Hepatocyte (in vitro differentiated cells): Measurements from ENCODE around the gene MRO. TPM values are rescaled to one million over a fixed set of nuclear protein-coding genes. Genes with fewer than 3 reads are reported as not detected.
A peak's percentile ranks its signal among the peaks of the same experiment; 100 is the strongest.

Experiments
- DNase-seq: peaks from one replicate; pipeline ENCODE4 v3.0.0-alpha.2; 2016; ENCODE audit warnings: low spot score
- H2AFZ ChIP-seq: fragments of 200-600 bp; sonication (generic); 2 replicates; pipeline ENCODE4 v1.6.0; 2016; ENCODE audit warnings: antibody characterized with exemption, mild to moderate bottlenecking
- H3K27ac ChIP-seq: fragments of 200-600 bp; sonication (generic); 2 replicates; pipeline ENCODE4 v1.5.1; 2016; ENCODE audit warnings: mild to moderate bottlenecking
- H3K27me3 ChIP-seq: fragments of 200-600 bp; sonication (generic); 2 replicates; pipeline ENCODE4 v1.6.1; 2016
- H3K36me3 ChIP-seq: fragments of 200-600 bp; sonication (generic); replicated peaks from 2 replicates; pipeline ENCODE4 v1.5.1; 2016; ENCODE audit warnings: low read depth; ENCODE audit not compliant: insufficient read depth
- H3K4me1 ChIP-seq: fragments of 200-600 bp; sonication (generic); 2 replicates; pipeline ENCODE4 v1.5.1; 2016; ENCODE audit warnings: mild to moderate bottlenecking, moderate library complexity; ENCODE audit not compliant: insufficient read depth
- H3K4me2 ChIP-seq: fragments of 200-600 bp; sonication (generic); 2 replicates; pipeline ENCODE4 v1.6.0; 2016
- H3K4me3 ChIP-seq: fragments of 200-600 bp; sonication (generic); 2 replicates; pipeline ENCODE4 v1.5.1; 2016; ENCODE audit warnings: mild to moderate bottlenecking
- H3K79me2 ChIP-seq: fragments of 200-600 bp; sonication (generic); 2 replicates; pipeline ENCODE4 v1.6.0; 2017; ENCODE audit warnings: mild to moderate bottlenecking
- H3K9me2 ChIP-seq: fragments of 200-600 bp; sonication (generic); replicated peaks from 2 replicates; pipeline ENCODE4 v1.6.0; 2017; ENCODE audit warnings: mild to moderate bottlenecking; ENCODE audit not compliant: insufficient read depth
- H3K9me3 ChIP-seq: fragments of 200-600 bp; sonication (generic); 2 replicates; pipeline ENCODE4 v1.5.1; 2016; ENCODE audit warnings: low read depth, mild to moderate bottlenecking
- H4K20me1 ChIP-seq: fragments of 200-600 bp; sonication (generic); 2 replicates; pipeline ENCODE4 v1.6.0; 2016; ENCODE audit warnings: mild to moderate bottlenecking; ENCODE audit not compliant: insufficient read depth, poor library complexity, severe bottlenecking
- EZH2 ChIP-seq: fragments of 200-600 bp; sonication (generic); IDR thresholded peaks from 2 replicates; pipeline ENCODE4 v1.6.1; 2016; ENCODE audit warnings: antibody characterized with exemption, mild to moderate bottlenecking, borderline replicate concordance
- EZH2phosphoT487 ChIP-seq: fragments of 200-600 bp; sonication (generic); IDR thresholded peaks from one replicate; pipeline ENCODE4 v1.6.1; 2018; ENCODE audit warnings: antibody characterized with exemption, mild to moderate bottlenecking, low read depth, moderate library complexity; ENCODE audit not compliant: unreplicated experiment, severe bottlenecking
- WGBS: methylation state at CpG from one replicate; pipeline ENCODE4 v1.1.6; 2016; ENCODE audit warnings: low lambda C conversion rate; ENCODE audit errors: missing lambda C conversion rate; 5-methylcytosine and 5-hydroxymethylcytosine counted together
- polyA plus RNA-seq: library from polyadenylated mRNA; unstranded; fragments of >200 nt; fragmentation: Nextera tagmentation; extraction: Ambion mirVana; gene quantifications from 2 replicates; pipeline ENCODE4 v1.2.1, GENCODE V29; 2016
- total RNA-seq: library from RNA; depleted of rRNA; stranded (reverse); fragments of >200 nt; gene quantifications from 2 replicates; pipeline ENCODE4 v1.2.3, GENCODE V29; 2014
- TF ChIP-seq, protein P1 (sequence below): fragments of 200-600 bp; sonication (generic); IDR thresholded peaks from 2 replicates; pipeline ENCODE4 v1.5.1; 2016; ENCODE audit warnings: antibody characterized with exemption, mild to moderate bottlenecking; ENCODE audit not compliant: poor library complexity

MRO gene
- total RNA-seq: 2.0 and 3.1 TPM in 2 replicates
- 1.2 and 1.3 TPM in 2 replicates for polyA plus RNA-seq

DNA sequence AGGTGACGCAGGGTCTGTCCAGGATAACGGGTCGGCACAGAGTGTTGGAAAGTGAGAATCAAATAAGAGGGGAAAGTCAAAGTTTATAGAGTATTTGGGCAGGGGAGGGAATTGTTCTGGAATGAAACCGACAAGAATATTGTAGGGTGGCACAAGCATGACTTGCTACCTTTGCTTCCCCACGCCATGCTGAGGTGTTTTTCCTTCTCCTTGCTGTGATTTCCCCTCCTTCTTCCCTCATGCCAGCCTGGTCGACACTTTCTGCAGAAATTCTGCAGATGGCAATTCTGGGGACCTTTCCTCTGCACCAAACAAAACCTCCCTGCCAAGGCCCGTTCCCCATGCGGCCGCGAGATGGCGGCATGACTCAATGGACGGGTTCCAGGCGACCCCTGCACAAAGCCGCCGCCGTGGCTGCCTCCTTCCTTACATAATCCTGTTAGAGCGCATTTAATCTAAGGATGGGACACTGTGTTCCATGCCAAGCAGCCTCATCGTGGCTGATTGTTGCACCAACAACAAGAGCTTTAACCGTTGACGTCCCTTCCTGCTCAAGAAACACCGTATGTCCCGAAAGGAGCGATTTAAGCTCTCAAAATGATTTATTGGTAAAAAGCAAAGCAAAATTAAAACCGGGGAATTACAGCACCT is at the start of gene MRO:
MRO (minus strand) TSS at position 289 of the 651 bp plus-strand sequence. CDS start 10,616 bp downstream, outside the sequence.
- Histone ChIP-seq H3K4me1 (peaks cover 3% of the 10 kb centered on the region), H2AFZ (peak within 1 kb of the TSS; percentile 56), H3K79me2 (no peaks in the 10 kb centered on the region), H4K20me1 (no peaks in the 10 kb centered on the region), H3K4me2 (peak within 1 kb of the TSS; percentile 89), H3K36me3 (no peaks in the 10 kb centered on the region), H3K9me3 (no peaks in the 10 kb centered on the region), H3K27me3 (no peaks in the 10 kb centered on the region), H3K27ac (no peak within 1 kb of the TSS), H3K9me2 (no peaks in the 10 kb centered on the region), H3K4me3 (peak within 1 kb of the TSS; percentile 19)
- peak; percentile 91 for DNase-seq
- WGBS: 6% methylated on average over 24 of the region's 24 CpGs
- no peak for TF ChIP-seq EZH2phosphoT487
- TF ChIP-seq EZH2: no peak
- TF ChIP-seq, protein P1, sequence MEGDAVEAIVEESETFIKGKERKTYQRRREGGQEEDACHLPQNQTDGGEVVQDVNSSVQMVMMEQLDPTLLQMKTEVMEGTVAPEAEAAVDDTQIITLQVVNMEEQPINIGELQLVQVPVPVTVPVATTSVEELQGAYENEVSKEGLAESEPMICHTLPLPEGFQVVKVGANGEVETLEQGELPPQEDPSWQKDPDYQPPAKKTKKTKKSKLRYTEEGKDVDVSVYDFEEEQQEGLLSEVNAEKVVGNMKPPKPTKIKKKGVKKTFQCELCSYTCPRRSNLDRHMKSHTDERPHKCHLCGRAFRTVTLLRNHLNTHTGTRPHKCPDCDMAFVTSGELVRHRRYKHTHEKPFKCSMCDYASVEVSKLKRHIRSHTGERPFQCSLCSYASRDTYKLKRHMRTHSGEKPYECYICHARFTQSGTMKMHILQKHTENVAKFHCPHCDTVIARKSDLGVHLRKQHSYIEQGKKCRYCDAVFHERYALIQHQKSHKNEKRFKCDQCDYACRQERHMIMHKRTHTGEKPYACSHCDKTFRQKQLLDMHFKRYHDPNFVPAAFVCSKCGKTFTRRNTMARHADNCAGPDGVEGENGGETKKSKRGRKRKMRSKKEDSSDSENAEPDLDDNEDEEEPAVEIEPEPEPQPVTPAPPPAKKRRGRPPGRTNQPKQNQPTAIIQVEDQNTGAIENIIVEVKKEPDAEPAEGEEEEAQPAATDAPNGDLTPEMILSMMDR: peak; percentile 98

DNA sequence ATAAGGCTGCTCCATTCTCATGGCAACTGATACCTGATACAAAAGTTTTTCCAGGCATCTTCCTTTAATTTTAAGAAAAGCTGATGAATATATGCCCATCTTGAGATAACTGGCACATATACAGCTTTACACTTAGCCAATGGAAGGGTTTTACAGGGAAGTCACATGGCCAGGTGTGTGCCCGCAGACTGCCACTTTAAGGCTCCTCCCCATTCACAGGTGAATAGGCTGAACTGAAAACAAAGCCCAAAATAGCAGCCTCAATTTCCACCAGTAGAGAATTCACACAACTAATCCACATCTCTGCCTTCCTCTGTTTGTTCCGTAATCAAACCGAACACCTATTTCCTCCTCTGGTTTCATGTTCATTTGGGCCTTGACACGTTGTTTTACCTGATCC is 49.3 kb upstream of the MRO start:
- Histone ChIP-seq H3K4me1 (peaks cover 4% of the 10 kb centered on the region), H3K9me2 (no peaks in the 10 kb centered on the region), H3K9me3 (no peaks in the 10 kb centered on the region), H3K4me3 (no peak overlapping the region), H3K79me2 (no peaks in the 10 kb centered on the region), H3K27me3 (no peaks in the 10 kb centered on the region), H3K4me2 (no peak overlapping the region), H3K27ac (no peak overlapping the region), H3K36me3 (no peaks in the 10 kb centered on the region), H2AFZ (no peak overlapping the region), H4K20me1 (no peaks in the 10 kb centered on the region)
- TF ChIP-seq EZH2 (no peak), EZH2phosphoT487 (no peak)
- TF ChIP-seq, protein P1: no peak
- WGBS: 82% methylated on average over 4 of the region's 4 CpGs
- no peak for DNase-seq

DNA sequence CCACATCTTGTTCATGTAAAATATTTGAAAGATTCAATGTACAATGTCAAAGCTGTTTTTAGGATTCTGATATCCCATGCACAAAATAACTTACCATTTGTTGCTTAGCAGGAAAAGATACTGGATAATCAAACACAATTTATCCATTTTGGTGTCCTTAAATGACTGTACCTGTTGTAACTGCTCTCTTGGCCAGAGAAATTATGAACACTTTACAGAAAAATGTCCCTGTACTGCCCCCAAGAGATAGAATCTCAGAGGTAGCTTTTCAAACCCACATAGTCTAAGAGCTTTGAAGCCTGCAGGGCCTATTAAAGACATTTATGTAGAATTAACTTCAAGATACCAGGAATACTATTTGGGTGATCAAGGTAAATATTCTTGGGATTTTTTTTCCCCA is 46.9 kb upstream of the MRO start:
- DNase-seq: no peak
- no peak overlapping the region for H3K27ac ChIP-seq
- no peak for TF ChIP-seq EZH2phosphoT487
- TF ChIP-seq, protein P1: peak; percentile 23
- TF ChIP-seq EZH2: no peak
- peaks cover 11% of the 10 kb centered on the region for H3K4me1 ChIP-seq
- no peaks in the 10 kb centered on the region for H3K9me3 ChIP-seq
- H3K4me3 ChIP-seq: no peak overlapping the region
- H3K79me2 ChIP-seq: no peaks in the 10 kb centered on the region
- H3K27me3 ChIP-seq: no peaks in the 10 kb centered on the region
- no peaks in the 10 kb centered on the region for H3K9me2 ChIP-seq
- no peaks in the 10 kb centered on the region for H3K36me3 ChIP-seq
- H3K4me2 ChIP-seq: no peak overlapping the region
- no peak overlapping the region for H2AFZ ChIP-seq
- H4K20me1 ChIP-seq: no peaks in the 10 kb centered on the region
